BJ (cell line): ENCODE measurements around the gene LSM14B. TPM values are rescaled to one million over a fixed set of nuclear protein-coding genes. Genes with fewer than 3 reads are reported as not detected.

Experiments
- CTCF ChIA-PET: fragments of 350-600 bp; formaldehyde crosslinking; extraction: SDS; loops from one replicate; lab custom pipeline; 2021; ENCODE audit warnings: antibody characterized with exemption, inconsistent platforms; lab: Yijun Ruan, JAX
- POLR2A ChIA-PET: fragments of 300-600 bp; sonication (Branson Sonifier 250); formaldehyde crosslinking; extraction: SDS; loops from one replicate; lab custom pipeline; 2021; ENCODE audit warnings: antibody characterized with exemption; lab: Charles Lee
- DNase-seq: peaks from one replicate; pipeline ENCODE4 v3.0.0-alpha.2; 2011; ENCODE audit warnings: low read depth
- H3K27me3 ChIP-seq: 2 replicates; pipeline ENCODE4 v1.6.0; 2011; ENCODE audit warnings: low read length; ENCODE audit not compliant: control insufficient read depth, insufficient read depth
- H3K36me3 ChIP-seq: 2 replicates; pipeline ENCODE4 v1.5.1; 2011; ENCODE audit warnings: low read length; ENCODE audit not compliant: control insufficient read depth, insufficient read depth
- H3K4me3 ChIP-seq: 2 replicates; pipeline ENCODE4 v1.5.1; 2011; ENCODE audit warnings: low read depth, mild to moderate bottlenecking, control low read depth, low read length
- CTCF ChIP-seq: IDR thresholded peaks from 2 replicates; pipeline ENCODE4 v1.5.1; 2011; ENCODE audit warnings: low read depth, mild to moderate bottlenecking, control low read depth, inconsistent platforms, low read length, moderate library complexity; ENCODE audit not compliant: insufficient read depth
- polyA plus RNA-seq: library from polyadenylated mRNA; depleted of rRNA; stranded (reverse); fragments of >200 nt; gene quantifications from 2 replicates; pipeline ENCODE4 v1.2.3, GENCODE V29; 2011

The LSM14B gene
- polyA plus RNA-seq, 1 experiment: 48.2 TPM

- H3K27me3 ChIP-seq: no peaks in the 10 kb centered on the region
- no peak for TF ChIP-seq CTCF
- peaks cover 36% of the 10 kb centered on the region for H3K36me3 ChIP-seq
- DNase-seq: no peak
- ChIA-PET CTCF (no interaction called here), POLR2A (no interaction called here)
- no peak overlapping the region for H3K4me3 ChIP-seq
Measured at GRCh38 chr20:62163986-62164762, 41.9 kb downstream of the LSM14B start.

GRCh38 chr20:62164879-62165761 lies 42.8 kb downstream of the LSM14B start:
- Histone ChIP-seq H3K36me3 (peaks cover 35% of the 10 kb centered on the region), H3K4me3 (no peak overlapping the region), H3K27me3 (no peaks in the 10 kb centered on the region)
- DNase-seq: no peak
- CTCF ChIA-PET: no interaction called here
- TF ChIP-seq CTCF: no peak
- POLR2A ChIA-PET: no interaction called here

- CTCF ChIA-PET: interaction anchor here (1.9 kb wide), 1 partner anchor 10 kb away, joined by 9 read pairs; no protein-coding TSS in a partner anchor
- POLR2A ChIA-PET: no interaction called here
- no peak for DNase-seq
Measured at GRCh38 chr20:62165762-62166399, 43.6 kb downstream of the LSM14B start.

GRCh38 chr20:62167474-62167873 lies 45.2 kb downstream of the LSM14B start:
- no peak for TF ChIP-seq CTCF
- Histone ChIP-seq H3K4me3 (no peak overlapping the region), H3K36me3 (peaks cover 25% of the 10 kb centered on the region), H3K27me3 (no peaks in the 10 kb centered on the region)
- CTCF ChIA-PET: interaction anchor here (0.8 to 1.9 kb wide), 2 partner anchors 11 to 31 kb away, joined by 4 to 9 read pairs; no protein-coding TSS in a partner anchor
- DNase-seq: no peak
- POLR2A ChIA-PET: no interaction called here

More at GRCh38 chr20:62165762-62166399, 43.6 kb downstream of the LSM14B start:
- no peak for TF ChIP-seq CTCF
- H3K4me3 ChIP-seq: no peak overlapping the region
- no peaks in the 10 kb centered on the region for H3K27me3 ChIP-seq
- peaks cover 34% of the 10 kb centered on the region for H3K36me3 ChIP-seq
